Karpas-422 (cell line): ENCODE measurements around the gene FOXL1. TPM values are rescaled to one million over a fixed set of nuclear protein-coding genes. Genes with fewer than 3 reads are reported as not detected.

Experiments
- DNase-seq: peaks from one replicate; pipeline ENCODE4 v3.0.0-alpha.2; 2015
- H2AFZ ChIP-seq: fragments of 200-600 bp; sonication (generic); 2 replicates; pipeline ENCODE4 v1.6.1; 2014; ENCODE audit warnings: antibody characterized with exemption, low read length, mixed read lengths
- H3K27ac ChIP-seq: fragments of 200-600 bp; sonication (generic); 2 replicates; pipeline ENCODE4 v1.5.1; 2014; ENCODE audit warnings: mild to moderate bottlenecking, low read length, moderate library complexity
- H3K27me3 ChIP-seq: fragments of 200-600 bp; sonication (generic); 2 replicates; pipeline ENCODE4 v1.6.1; 2014; ENCODE audit warnings: low read length, mixed read lengths
- H3K36me3 ChIP-seq: fragments of 200-600 bp; sonication (generic); 2 replicates; pipeline ENCODE4 v1.6.1; 2014; ENCODE audit warnings: low read length, mixed read lengths; ENCODE audit not compliant: insufficient read depth
- H3K4me1 ChIP-seq: fragments of 200-600 bp; sonication (generic); 2 replicates; pipeline ENCODE4 v1.6.1; 2014; ENCODE audit warnings: mild to moderate bottlenecking, low read length, mixed read lengths
- H3K4me2 ChIP-seq: fragments of 200-600 bp; sonication (generic); 2 replicates; pipeline ENCODE4 v1.6.1; 2014; ENCODE audit warnings: low read length, low read depth, mild to moderate bottlenecking; ENCODE audit not compliant: poor library complexity, severe bottlenecking
- H3K4me3 ChIP-seq: fragments of 200-600 bp; sonication (generic); 2 replicates; pipeline ENCODE4 v1.5.1; 2014; ENCODE audit warnings: mild to moderate bottlenecking, antibody characterized with exemption, low read length, mixed read lengths
- H3K79me2 ChIP-seq: fragments of 200-600 bp; sonication (generic); 2 replicates; pipeline ENCODE4 v1.6.1; 2014; ENCODE audit warnings: mild to moderate bottlenecking, low read length, mixed read lengths
- H3K9ac ChIP-seq: fragments of 200-600 bp; sonication (generic); 2 replicates; pipeline ENCODE4 v1.6.0; 2014; ENCODE audit warnings: low read length
- H3K9me2 ChIP-seq: fragments of 200-600 bp; sonication (generic), shearing (Covaris generic); replicated peaks from 2 replicates; pipeline ENCODE4 v1.6.0; 2014; ENCODE audit warnings: mild to moderate bottlenecking, low read length, moderate library complexity; ENCODE audit not compliant: insufficient read depth
- H3K9me3 ChIP-seq: fragments of 300-700, 200-600 bp; sonication (generic); 2 replicates; pipeline ENCODE4 v1.6.1; 2014; ENCODE audit warnings: low read length, mixed read lengths
- H4K20me1 ChIP-seq: fragments of 200-600 bp; sonication (generic); 2 replicates; pipeline ENCODE4 v1.6.1; 2014; ENCODE audit warnings: mild to moderate bottlenecking, antibody characterized with exemption, low read length, low read depth; ENCODE audit not compliant: insufficient read depth
- total RNA-seq: library from RNA; depleted of rRNA; stranded (reverse); fragments of >200 nt; shearing (Covaris generic); gene quantifications from 2 replicates; pipeline ENCODE4 v1.2.3, GENCODE V29; 2014; ENCODE audit warnings: low replicate concordance

The FOXL1 gene
- total RNA-seq, 1 experiment from 2014 or later, result not detected

- Histone ChIP-seq H3K4me3 (no peak overlapping the region), H3K9me3 (no peaks in the 10 kb centered on the region), H3K9me2 (no peaks in the 10 kb centered on the region), H3K27me3 (no peaks in the 10 kb centered on the region), H3K4me2 (no peak overlapping the region), H3K36me3 (no peaks in the 10 kb centered on the region), H3K79me2 (no peaks in the 10 kb centered on the region), H3K4me1 (no peaks in the 10 kb centered on the region), H3K9ac (no peak overlapping the region), H4K20me1 (no peaks in the 10 kb centered on the region), H3K27ac (no peak overlapping the region), H2AFZ (no peak overlapping the region)
- no peak for DNase-seq
Measured at GRCh38 chr16:86574646-86575045, 3.7 kb upstream of the FOXL1 start.

GRCh38 chr16:86575095-86575685, 3.2 kb upstream of the FOXL1 start:
- Histone ChIP-seq H3K36me3 (no peaks in the 10 kb centered on the region), H3K4me1 (no peaks in the 10 kb centered on the region), H3K4me3 (no peak overlapping the region), H3K9me2 (no peaks in the 10 kb centered on the region), H2AFZ (no peak overlapping the region), H3K27me3 (no peaks in the 10 kb centered on the region), H4K20me1 (no peaks in the 10 kb centered on the region), H3K9ac (no peak overlapping the region), H3K27ac (no peak overlapping the region), H3K4me2 (no peak overlapping the region), H3K79me2 (no peaks in the 10 kb centered on the region), H3K9me3 (no peaks in the 10 kb centered on the region)
- DNase-seq, result no peak

- no peak for DNase-seq
- H3K27ac ChIP-seq, result no peak overlapping the region
- H4K20me1 ChIP-seq, result no peaks in the 10 kb centered on the region
- H3K9me3 ChIP-seq, result no peaks in the 10 kb centered on the region
- H3K36me3 ChIP-seq, result no peaks in the 10 kb centered on the region
- H3K9ac ChIP-seq, result no peak overlapping the region
- H3K4me3 ChIP-seq, result no peak overlapping the region
- H3K79me2 ChIP-seq, result no peaks in the 10 kb centered on the region
- no peak overlapping the region for H2AFZ ChIP-seq
- H3K27me3 ChIP-seq, result no peaks in the 10 kb centered on the region
- no peaks in the 10 kb centered on the region for H3K4me1 ChIP-seq
- no peaks in the 10 kb centered on the region for H3K9me2 ChIP-seq
- no peak overlapping the region for H3K4me2 ChIP-seq
Measured at GRCh38 chr16:86575754-86576557, 2.4 kb upstream of the FOXL1 start.

- Histone ChIP-seq H4K20me1 (no peaks in the 10 kb centered on the region), H3K27me3 (no peaks in the 10 kb centered on the region), H3K27ac (no peak overlapping the region), H3K9me2 (no peaks in the 10 kb centered on the region), H3K4me1 (no peaks in the 10 kb centered on the region), H3K36me3 (no peaks in the 10 kb centered on the region), H2AFZ (no peak overlapping the region), H3K4me3 (no peak overlapping the region), H3K79me2 (no peaks in the 10 kb centered on the region), H3K9ac (no peak overlapping the region), H3K4me2 (no peak overlapping the region), H3K9me3 (no peaks in the 10 kb centered on the region)
- no peak for DNase-seq
Measured at GRCh38 chr16:86576591-86577313, 1.6 kb upstream of the FOXL1 start.

GRCh38 chr16:86577314-86577971, 906 bp upstream of the FOXL1 start:
- H2AFZ ChIP-seq, result no peak overlapping the region
- H3K27ac ChIP-seq, result no peak overlapping the region
- H3K36me3 ChIP-seq, result no peaks in the 10 kb centered on the region
- no peaks in the 10 kb centered on the region for H3K9me2 ChIP-seq
- no peak overlapping the region for H3K4me2 ChIP-seq
- H4K20me1 ChIP-seq, result no peaks in the 10 kb centered on the region
- H3K4me3 ChIP-seq, result no peak overlapping the region
- no peaks in the 10 kb centered on the region for H3K79me2 ChIP-seq
- DNase-seq, result no peak
- no peaks in the 10 kb centered on the region for H3K4me1 ChIP-seq
- H3K9me3 ChIP-seq, result no peaks in the 10 kb centered on the region
- H3K27me3 ChIP-seq, result no peaks in the 10 kb centered on the region
- H3K9ac ChIP-seq, result no peak overlapping the region

GRCh38 chr16:86578611-86579267, 390 bp downstream of the FOXL1 start:
- no peak overlapping the region for H3K27ac ChIP-seq
- H3K4me2 ChIP-seq, result no peak overlapping the region
- no peaks in the 10 kb centered on the region for H4K20me1 ChIP-seq
- no peaks in the 10 kb centered on the region for H3K9me3 ChIP-seq
- DNase-seq, result no peak
- H3K9me2 ChIP-seq, result no peaks in the 10 kb centered on the region
- no peak overlapping the region for H2AFZ ChIP-seq
- H3K27me3 ChIP-seq, result no peaks in the 10 kb centered on the region
- no peaks in the 10 kb centered on the region for H3K4me1 ChIP-seq
- H3K36me3 ChIP-seq, result no peaks in the 10 kb centered on the region
- H3K79me2 ChIP-seq, result no peaks in the 10 kb centered on the region
- H3K4me3 ChIP-seq, result no peak overlapping the region
- no peak overlapping the region for H3K9ac ChIP-seq

- Histone ChIP-seq H3K27me3 (no peaks in the 10 kb centered on the region), H3K9me3 (no peaks in the 10 kb centered on the region), H3K27ac (no peak overlapping the region), H3K4me1 (no peaks in the 10 kb centered on the region), H3K79me2 (no peaks in the 10 kb centered on the region), H4K20me1 (no peaks in the 10 kb centered on the region), H3K36me3 (no peaks in the 10 kb centered on the region), H2AFZ (no peak overlapping the region), H3K4me2 (no peak overlapping the region), H3K9me2 (no peaks in the 10 kb centered on the region), H3K4me3 (no peak overlapping the region), H3K9ac (no peak overlapping the region)
- no peak for DNase-seq
Measured at GRCh38 chr16:86579268-86580062, 1.1 kb downstream of the FOXL1 start.
